Middle frontal gyrus (tissue), 1 donor: ENCODE data around the gene SOCS7.
"Not testable (repeated sequence)": the region's sequence is repeated elsewhere in the genome, so short reads cannot be mapped to it uniquely, and the experiment has no call there.

Source experiments
- DNase-seq: peaks from one replicate; pipeline ENCODE4 v3.0.0-alpha.2; 2015; ENCODE audit warnings: low spot score; ENCODE audit errors: extremely low spot score

The SOCS7 gene

GRCh38 chr17:38436386-38436785 is 84.7 kb downstream of the SOCS7 start:
- DNase-seq: no peak

DNA sequence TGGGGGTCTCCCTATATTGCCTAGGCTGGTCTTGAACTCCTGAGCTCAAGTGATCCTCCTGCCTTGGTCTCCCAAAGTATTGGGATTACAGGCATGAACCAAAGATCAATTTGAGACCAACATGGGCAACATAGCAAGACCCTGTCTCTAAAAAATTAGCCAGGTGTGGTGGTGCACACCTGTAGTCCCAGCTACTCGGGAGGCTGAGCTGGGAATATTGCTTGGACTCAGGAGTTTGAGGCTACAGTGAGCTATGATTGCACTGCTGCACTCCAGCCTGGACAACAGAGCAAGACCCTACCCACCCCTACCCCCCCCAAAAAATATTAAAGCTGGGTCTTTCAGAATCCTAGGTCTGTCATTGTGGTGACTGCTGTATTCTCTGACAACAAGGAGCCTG is 85.7 kb downstream of the SOCS7 start:
- DNase-seq: not testable (repeated sequence)

- DNase-seq: no peak
Observed at GRCh38 chr17:38439436-38439835, 87.8 kb downstream of the SOCS7 start.

GRCh38 chr17:38440614-38441397 is 89.2 kb downstream of the SOCS7 start:
- DNase-seq: no peak

DNA sequence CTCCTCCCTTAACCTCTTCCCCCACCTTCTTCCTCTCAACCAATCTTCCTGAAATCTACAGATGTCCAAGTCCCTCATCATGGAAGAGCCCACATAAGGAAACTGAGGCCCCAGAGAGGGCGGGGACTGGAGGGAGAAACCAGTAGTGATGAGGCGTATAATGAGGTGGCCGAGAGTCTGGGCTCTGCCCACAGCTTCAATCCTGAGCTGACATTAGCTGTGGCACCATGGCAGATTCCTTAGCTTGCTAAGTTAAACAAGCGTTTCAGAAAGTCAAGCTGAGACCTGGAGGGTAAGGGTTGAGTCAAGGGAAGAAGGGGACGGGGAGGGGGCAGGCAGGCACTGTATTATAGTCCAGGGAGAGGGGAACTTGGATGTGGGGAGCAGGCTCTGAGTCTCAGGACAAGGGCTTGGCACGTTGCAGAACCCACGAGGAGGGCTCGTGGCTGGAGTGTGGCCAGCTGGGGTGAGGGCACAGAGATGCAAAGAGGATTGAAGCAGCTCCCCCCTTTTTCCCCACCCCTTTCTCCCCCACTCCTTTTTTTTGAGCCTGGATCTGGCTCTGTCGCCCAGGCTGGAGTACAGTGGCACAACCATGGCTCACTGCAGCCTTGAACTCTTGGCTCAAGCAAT is 89.9 kb downstream of the SOCS7 start:
- no peak for DNase-seq

GRCh38 chr17:38442548-38442947 is 90.9 kb downstream of the SOCS7 start:
- DNase-seq: no peak

DNA sequence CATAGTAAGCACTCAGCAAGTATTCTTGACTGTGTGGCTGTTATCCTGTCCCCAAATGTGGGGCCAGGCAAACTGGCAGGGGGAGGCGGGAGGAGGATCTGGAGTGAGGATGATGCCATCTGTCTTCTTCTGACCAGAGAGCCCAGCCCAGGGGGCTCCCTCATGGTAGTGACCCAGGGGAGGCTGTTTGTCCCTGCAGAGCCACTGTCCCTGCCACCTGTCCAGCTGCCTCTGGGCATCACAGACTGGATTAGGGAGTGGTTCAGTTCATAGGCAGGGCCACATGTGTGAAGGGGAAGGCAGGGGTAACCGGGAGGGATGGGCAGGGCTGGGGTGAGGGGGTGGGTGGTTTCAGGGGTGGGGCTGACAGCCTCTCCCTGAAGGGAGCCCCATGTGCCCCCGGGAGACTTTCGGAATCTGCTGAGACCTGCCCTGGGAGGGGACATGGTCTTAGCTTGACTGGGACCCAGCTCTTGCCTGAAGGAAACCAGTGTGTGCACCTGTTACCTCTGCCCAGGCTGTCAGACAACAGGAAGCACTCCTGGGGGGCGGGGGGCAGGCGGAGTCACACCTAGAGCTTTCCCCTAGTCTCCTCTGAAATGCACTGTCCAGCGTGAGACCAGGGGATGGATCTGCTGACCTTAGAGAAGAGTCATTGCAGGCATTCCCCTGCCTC is 91.8 kb downstream of the SOCS7 start:
- no peak for DNase-seq

DNA sequence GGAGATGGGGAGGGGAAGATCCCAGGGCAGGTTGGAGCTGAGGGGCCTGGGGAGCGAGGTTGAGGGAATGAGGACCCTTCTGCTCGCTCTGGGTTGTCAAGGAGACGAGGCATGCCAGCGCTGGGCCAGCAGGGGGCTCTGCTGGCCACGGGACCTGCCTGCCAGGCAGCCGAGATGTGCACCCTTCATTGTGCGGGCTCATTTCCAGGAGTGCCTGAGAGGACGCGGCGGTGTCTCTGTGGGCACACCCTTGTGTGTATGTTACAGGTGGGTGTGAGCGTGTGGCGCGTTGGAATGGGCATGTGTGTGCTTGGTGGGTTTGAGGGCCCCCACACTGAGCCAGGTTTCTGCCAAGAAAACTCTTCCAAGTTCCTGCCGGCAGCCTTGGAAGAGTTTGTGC is 92.5 kb downstream of the SOCS7 start:
- DNase-seq: peak; percentile 51

DNA sequence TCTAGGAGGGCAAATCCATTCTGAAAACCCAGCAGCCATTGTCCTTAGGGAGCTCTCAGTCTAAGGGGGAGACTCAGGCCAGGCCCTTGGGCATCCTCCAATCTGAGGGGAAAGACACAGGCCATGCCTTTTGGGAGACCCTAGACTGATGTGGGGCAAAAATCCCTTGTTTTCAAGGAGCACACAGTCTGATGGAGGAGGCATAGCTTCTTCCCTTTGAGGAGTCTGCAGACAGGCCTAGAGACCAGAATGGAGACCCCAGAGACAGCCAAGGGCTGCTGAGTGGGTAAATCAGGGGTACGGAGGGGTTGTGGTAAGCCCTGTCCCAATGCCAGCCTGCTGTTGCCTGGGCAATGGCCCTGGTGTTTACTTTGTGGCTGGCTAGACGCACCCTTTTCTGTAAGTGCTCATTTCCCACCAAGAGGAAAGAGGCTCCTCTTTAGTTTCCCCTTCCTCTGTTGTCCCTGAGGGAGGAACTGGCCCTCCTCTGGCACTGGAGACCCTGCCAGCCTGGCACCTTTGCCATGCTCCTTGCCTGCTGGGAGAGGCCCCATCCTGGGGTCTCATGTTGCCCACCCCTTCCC is 96.0 kb downstream of the SOCS7 start:
- no peak for DNase-seq

DNA sequence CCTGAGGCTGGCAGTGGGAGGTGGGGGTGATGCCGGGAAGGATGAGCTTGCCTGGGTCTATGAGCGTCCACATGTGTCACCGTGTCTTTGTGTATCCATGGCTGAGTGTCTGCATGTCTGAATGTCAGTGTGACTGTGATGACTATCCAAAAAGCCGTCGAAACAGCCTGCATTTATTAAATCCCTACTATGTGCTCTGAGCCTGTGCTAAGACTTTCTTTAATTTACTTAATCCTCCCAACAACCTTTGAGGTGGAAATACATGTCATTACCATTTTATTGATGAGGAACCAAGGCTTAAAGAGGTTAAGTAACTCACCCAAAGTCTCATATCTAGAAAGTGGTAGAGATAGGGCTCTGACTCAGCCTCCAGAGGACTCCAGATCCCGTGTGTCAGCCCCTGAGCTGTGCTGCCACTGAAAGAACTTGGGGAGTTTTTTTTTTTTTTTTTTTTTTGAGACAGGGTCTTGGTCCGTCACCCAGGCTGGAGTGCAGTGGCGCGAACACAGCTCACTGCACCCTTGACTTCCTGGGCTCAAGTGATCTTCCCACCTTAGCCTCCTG is 96.6 kb downstream of the SOCS7 start:
- DNase-seq: no peak

DNA sequence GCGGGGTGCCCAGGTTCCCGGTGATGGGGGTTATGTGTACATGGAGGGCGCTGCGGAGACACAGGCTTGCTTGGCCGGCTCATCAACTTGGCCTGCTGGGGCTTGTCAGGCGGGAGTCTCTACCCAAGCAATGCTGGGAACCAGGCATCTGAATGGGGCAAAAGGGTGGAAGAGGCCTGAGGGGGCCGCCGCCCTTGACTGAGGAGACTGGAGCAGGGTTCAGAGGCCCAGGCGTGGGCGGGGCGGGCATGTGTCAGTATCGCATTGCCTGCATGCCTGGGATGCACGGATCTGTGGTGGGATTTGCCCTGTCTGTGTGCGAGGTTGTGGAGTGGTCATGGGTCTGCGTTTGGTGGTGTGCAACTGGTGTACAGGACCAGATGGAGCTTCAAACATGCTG is 97.7 kb downstream of the SOCS7 start:
- DNase-seq: no peak

- DNase-seq: no peak
Observed at GRCh38 chr17:38450557-38451029, 98.9 kb downstream of the SOCS7 start.

DNA sequence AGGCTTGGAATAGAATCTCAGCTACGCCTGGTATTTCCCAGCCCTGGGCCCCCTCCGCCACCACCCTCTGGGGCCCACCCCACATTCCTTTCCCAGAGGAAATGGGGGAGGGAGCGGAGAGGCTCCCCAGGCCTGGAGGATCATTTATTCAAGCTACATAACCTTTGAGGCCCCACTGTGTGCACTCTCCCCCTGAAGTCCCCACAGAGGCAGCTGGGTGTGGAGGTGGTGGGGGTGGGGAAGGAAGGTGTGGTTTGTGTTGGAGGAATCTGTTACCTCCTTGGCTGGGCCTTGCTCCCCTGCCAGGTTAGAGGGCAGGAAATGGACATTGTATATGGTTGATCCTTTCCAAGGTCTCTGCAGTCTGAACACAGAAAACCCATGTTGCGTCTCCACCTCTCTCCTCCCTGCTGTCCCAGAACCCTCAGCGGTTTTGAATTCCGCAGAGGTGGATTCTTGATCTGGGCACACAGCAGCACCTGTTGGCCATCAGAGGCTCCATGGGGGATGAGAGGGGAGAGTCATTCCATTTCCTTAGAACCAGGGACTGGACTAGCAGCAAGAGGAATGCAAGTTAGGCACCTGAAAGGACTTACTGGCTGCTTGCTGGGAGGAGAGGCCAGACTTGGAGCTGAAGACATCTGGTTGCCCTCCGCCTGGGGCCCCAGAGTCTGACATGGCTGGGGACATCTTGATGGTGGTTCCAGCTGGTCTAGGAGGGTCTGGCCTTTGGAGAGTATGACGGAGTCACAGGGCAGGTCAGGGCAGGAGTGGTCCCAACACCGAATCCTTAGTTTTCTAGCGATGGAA is 99.6 kb downstream of the SOCS7 start:
- no peak for DNase-seq

- no peak for DNase-seq
Observed at GRCh38 chr17:38451840-38452529, 100.3 kb downstream of the SOCS7 start.

DNA sequence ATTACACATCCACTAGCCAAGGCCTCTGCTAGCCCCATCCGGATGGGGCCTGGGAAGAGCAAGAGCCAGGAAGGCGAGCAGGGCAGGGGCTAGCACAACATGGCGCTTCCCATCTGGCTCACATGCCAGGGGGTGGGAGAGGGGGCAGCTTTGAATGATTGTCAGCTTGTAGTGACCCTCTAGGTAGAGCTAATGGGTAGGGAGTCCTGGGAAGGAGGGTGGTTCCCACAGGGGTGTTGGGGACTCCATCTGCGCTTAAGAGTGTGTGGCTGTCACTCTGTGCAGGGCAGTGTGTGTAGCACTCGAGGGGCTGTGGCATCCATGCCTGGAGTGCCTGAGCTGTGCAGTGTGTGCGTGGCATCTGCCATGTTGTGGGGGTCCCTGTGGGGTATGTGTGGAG is 101.1 kb downstream of the SOCS7 start:
- DNase-seq: no peak

DNA sequence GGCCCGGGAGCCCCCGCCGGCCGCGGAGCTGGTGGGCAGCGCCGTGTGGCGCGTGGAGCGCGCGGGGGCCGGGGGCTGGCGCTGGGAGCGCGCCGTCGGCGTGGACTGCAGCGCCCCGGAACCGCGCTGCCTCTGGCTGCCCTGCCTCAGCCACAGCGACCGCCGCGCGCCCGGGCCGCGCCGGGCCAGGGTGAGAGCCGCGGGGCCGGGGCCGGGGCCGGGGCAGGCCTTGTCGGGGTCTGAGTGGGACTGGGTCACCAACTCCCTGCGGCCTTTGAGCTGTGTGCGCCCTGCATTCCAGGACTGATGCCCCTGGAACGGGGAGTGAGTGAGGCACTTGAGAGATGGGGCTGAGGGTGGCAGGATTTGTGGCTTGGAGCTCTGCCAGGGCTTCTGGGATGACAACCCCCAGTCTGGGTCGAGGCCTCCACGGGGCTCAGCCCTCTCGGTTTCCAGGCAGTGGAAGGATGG is 102.3 kb downstream of the SOCS7 start:
- no peak for DNase-seq

DNA sequence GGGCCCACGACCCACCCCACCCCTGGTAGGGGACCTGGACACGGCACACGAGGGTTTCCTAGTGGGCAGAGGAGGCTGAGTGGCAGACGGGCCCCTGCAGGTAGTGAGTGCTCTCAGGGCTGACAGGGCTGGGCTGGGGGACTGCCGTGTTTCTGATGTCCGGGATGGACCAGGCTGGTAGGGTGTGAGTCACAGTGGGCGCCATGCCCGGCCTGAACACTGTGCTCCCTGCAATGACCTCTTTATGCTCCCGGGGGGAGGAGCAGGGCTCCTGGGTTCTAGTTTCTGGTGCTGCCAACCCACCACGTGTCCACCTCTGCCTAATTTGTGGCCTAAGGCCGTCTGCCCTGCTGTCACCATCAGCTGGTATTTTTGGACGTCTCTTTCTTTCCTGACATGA is 102.9 kb downstream of the SOCS7 start:
- DNase-seq: peak; percentile 61
